Measurements from ENCODE around the gene ALKBH8. TPM values are rescaled to one million over a fixed set of nuclear protein-coding genes. Genes with fewer than 3 reads are reported as not detected.

ALKBH8 gene
- 9.1 TPM for total RNA-seq (2021; ENCODE audit: unreplicated experiment)
- polyA plus RNA-seq (2012; ENCODE audit: insufficient read length), result 4.7 TPM
- percentile 79 among the genes with signal in this experiment for Bru-seq, nascent RNA
- BruChase-seq, experiment 1, labeled RNA remaining after a 2-hour chase, result percentile 67 among the genes with signal in this experiment
- percentile 60 among the genes with signal in this experiment for BruChase-seq, experiment 2, labeled RNA remaining after a 6-hour chase
- long read RNA-seq, full-length matches to known transcripts, result 5 of 16 reads
- long read RNA-seq, partial matches to known transcripts, result 3 of 16 reads
- long read RNA-seq, other reads (novel, unspliced or antisense), result 8 of 16 reads

GRCh38 chr11:107565219-107565937 lies at the start of gene ALKBH8:
Gene ALKBH8 (minus strand): TSS chr11:107565735. CDS start chr11:107560893, 4,842 bp downstream.
- TF ChIP-seq TCF7L2 (IDR thresholded peaks at IDR 0.05; ENCODE audit: low read depth, low read length), result no peak
- peak; percentile 75; the same call in 1 of the 2 replicates for TF ChIP-seq POLR2AphosphoS5 (IDR thresholded peaks at IDR 0.05; ENCODE audit: low read depth, low read length)
- peak; percentile 97; the same call in 1 of the 2 replicates for TF ChIP-seq SIN3A (IDR thresholded peaks at IDR 0.05; ENCODE audit: borderline replicate concordance, insufficient read depth, low read depth, low read length)
- TF ChIP-seq CTCF (IDR thresholded peaks at IDR 0.05), result no peak
- TF ChIP-seq, protein P1, sequence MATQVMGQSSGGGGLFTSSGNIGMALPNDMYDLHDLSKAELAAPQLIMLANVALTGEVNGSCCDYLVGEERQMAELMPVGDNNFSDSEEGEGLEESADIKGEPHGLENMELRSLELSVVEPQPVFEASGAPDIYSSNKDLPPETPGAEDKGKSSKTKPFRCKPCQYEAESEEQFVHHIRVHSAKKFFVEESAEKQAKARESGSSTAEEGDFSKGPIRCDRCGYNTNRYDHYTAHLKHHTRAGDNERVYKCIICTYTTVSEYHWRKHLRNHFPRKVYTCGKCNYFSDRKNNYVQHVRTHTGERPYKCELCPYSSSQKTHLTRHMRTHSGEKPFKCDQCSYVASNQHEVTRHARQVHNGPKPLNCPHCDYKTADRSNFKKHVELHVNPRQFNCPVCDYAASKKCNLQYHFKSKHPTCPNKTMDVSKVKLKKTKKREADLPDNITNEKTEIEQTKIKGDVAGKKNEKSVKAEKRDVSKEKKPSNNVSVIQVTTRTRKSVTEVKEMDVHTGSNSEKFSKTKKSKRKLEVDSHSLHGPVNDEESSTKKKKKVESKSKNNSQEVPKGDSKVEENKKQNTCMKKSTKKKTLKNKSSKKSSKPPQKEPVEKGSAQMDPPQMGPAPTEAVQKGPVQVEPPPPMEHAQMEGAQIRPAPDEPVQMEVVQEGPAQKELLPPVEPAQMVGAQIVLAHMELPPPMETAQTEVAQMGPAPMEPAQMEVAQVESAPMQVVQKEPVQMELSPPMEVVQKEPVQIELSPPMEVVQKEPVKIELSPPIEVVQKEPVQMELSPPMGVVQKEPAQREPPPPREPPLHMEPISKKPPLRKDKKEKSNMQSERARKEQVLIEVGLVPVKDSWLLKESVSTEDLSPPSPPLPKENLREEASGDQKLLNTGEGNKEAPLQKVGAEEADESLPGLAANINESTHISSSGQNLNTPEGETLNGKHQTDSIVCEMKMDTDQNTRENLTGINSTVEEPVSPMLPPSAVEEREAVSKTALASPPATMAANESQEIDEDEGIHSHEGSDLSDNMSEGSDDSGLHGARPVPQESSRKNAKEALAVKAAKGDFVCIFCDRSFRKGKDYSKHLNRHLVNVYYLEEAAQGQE (IDR thresholded peaks at IDR 0.05; ENCODE audit: insufficient read depth in 1 of 2, low read depth in 2 of 2, low read length in 1 of 2), result no peak
- peak within 1 kb of the TSS; percentile 94 for H3K27ac ChIP-seq (ENCODE audit: low read length)
- in situ Hi-C loops (cut with HindIII; ENCODE audit: low pct_unique_long_range_greater_than_20kb, low sequenced_read_pairs) (no loop called here), intact Hi-C loops (cut with micrococcal nuclease; ENCODE audit: unreplicated experiment) (no loop called here)
- peak; percentile 86 for ATAC-seq
- H3K27me3 ChIP-seq (ENCODE audit: control insufficient read depth, insufficient read depth, low read length), result no peaks in the 10 kb centered on the region
- H3K36me3 ChIP-seq (ENCODE audit: control insufficient read depth, insufficient read depth, low read length), result no peaks in the 10 kb centered on the region
- H3K9me3 ChIP-seq (ENCODE audit: control insufficient read depth, insufficient read depth, low read depth, low read length), result no peaks in the 10 kb centered on the region
- ChIA-PET POLR2A (no interaction called here), CTCF (interaction anchor here (0.5 kb wide), 1 partner anchor 703 kb away, joined by 6 read pairs; no protein-coding TSS in a partner anchor)
- BruUV-seq (replicated peaks), result no TSS peak
- H3K4me1 ChIP-seq (ENCODE audit: control insufficient read depth, insufficient read depth, low read length), result peaks cover 37% of the 10 kb centered on the region
- DNase-seq (ENCODE audit: low read depth, low spot score), result peak; percentile 54
- H3K4me3 ChIP-seq (ENCODE audit: low read depth in 2 of 2, low read length in 2 of 2), result peak within 1 kb of the TSS; percentile 84 to 88

DNA sequence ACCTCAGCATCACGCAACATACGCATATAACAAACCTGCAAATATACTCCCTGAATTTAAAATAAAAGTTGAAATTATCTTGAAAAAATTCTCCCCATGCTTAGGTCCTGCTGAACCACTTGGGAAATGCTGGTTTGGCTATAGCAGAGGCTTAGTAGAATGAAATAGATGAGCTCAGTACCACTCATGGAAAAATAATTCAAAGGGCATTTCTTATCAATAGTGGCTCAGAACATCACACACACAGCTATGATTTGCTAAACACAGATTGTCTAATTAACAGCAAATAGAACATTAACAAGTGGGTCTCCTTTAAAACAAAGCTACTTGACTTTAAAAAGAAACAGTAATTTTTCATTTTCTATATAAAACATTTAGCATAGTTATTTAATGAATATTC lies 46.9 kb upstream of the ALKBH8 start:
- in situ Hi-C loops (cut with HindIII; ENCODE audit: low pct_unique_long_range_greater_than_20kb, low sequenced_read_pairs) (no loop called here), intact Hi-C loops (cut with micrococcal nuclease; ENCODE audit: unreplicated experiment) (no loop called here)
- H3K4me1 ChIP-seq (ENCODE audit: control insufficient read depth, insufficient read depth, low read length), result no peaks in the 10 kb centered on the region
- no peak for DNase-seq (ENCODE audit: low read depth, low spot score)
- H3K9me3 ChIP-seq (ENCODE audit: control insufficient read depth, insufficient read depth, low read depth, low read length), result no peaks in the 10 kb centered on the region
- BruUV-seq (replicated peaks), result no TSS peak
- no peak for ATAC-seq
- ChIA-PET POLR2A (interaction anchor here (0.6 kb wide), 1 partner anchor 1257 kb away, joined by 3 read pairs; no protein-coding TSS in a partner anchor), CTCF (no interaction called here)
- no peak overlapping the region for H3K27ac ChIP-seq (ENCODE audit: low read length)
- TF ChIP-seq TCF7L2 (IDR thresholded peaks at IDR 0.05; ENCODE audit: low read depth, low read length) (no peak), POLR2AphosphoS5 (IDR thresholded peaks at IDR 0.05; ENCODE audit: low read depth, low read length) (no peak), CTCF (IDR thresholded peaks at IDR 0.05) (no peak)
- TF ChIP-seq, protein P1 (IDR thresholded peaks at IDR 0.05; ENCODE audit: insufficient read depth in 1 of 2, low read depth in 2 of 2, low read length in 1 of 2), result no peak
- H3K36me3 ChIP-seq (ENCODE audit: control insufficient read depth, insufficient read depth, low read length), result no peaks in the 10 kb centered on the region
- H3K4me3 ChIP-seq (ENCODE audit: low read depth in 2 of 2, low read length in 2 of 2), result no peak overlapping the region
- H3K27me3 ChIP-seq (ENCODE audit: control insufficient read depth, insufficient read depth, low read length), result no peaks in the 10 kb centered on the region

Measured in Panc1 (cell line).